Esophagus (tissue), 2 donors: ENCODE results near the gene WDR35. TPM values are rescaled to one million over a fixed set of nuclear protein-coding genes. Genes with fewer than 3 reads are reported as not detected.
A peak's percentile ranks its signal among the peaks of the same experiment; 100 is the strongest.
"Not testable (repeated sequence)": the region's sequence is repeated elsewhere in the genome, so short reads cannot be mapped to it uniquely, and the experiment has no call there.

ENCODE experiments used
- H3K27ac ChIP-seq, 2 donors: one replicate each; pipeline ENCODE4 v1.5.1; 2013; ENCODE audit warnings: low read depth in 2 of 2, mild to moderate bottlenecking in 2 of 2, inconsistent platforms in 1 of 2, low read length in 1 of 2, moderate library complexity in 1 of 2
- H3K27me3 ChIP-seq, 2 donors: one replicate each; pipeline ENCODE4 v1.6.1; 2013; ENCODE audit warnings: low read length in 2 of 2, control low read depth in 1 of 2, mild to moderate bottlenecking in 1 of 2; ENCODE audit not compliant: insufficient read depth in 2 of 2, control insufficient read depth in 1 of 2
- H3K36me3 ChIP-seq, 2 donors: one replicate each; pipeline ENCODE4 v1.6.1; 2013; ENCODE audit warnings: low read length in 1 of 2; ENCODE audit not compliant: control insufficient read depth in 2 of 2, insufficient read depth in 2 of 2
- H3K4me1 ChIP-seq, 2 donors: one replicate each; pipeline ENCODE4 v1.6.1; 2013; ENCODE audit warnings: low read length in 1 of 2; ENCODE audit not compliant: control insufficient read depth in 2 of 2, insufficient read depth in 2 of 2
- H3K4me3 ChIP-seq, 2 donors: one replicate each; pipeline ENCODE4 v1.5.1; 2013; ENCODE audit warnings: low read length in 2 of 2, mild to moderate bottlenecking in 2 of 2, low read depth in 1 of 2, moderate library complexity in 1 of 2
- H3K9me3 ChIP-seq, 2 donors: one replicate each; pipeline ENCODE4 v1.6.1; 2013; ENCODE audit warnings: mild to moderate bottlenecking in 2 of 2, low read depth in 1 of 2, low read length in 1 of 2, moderate library complexity in 1 of 2; ENCODE audit not compliant: control insufficient read depth in 2 of 2, insufficient read depth in 1 of 2
- whole genome bisulfite sequencing, 2 donors: extraction: QIAGEN DNeasy Blood & Tissue Kit; methylation state at CpG; one replicate each; pipeline ENCODE4 v1.1.7; 2013; 5-methylcytosine and 5-hydroxymethylcytosine counted together
- polyA plus RNA-seq, 2 donors: library from polyadenylated mRNA; stranded (reverse); fragments of 200-250 nt; gene quantifications; one replicate each; pipeline ENCODE4 v1.2.3, GENCODE V29; 2013
- donor health status: healthy with polysubstance abuse.
- donor health status: Bipolar disorder and iron deficiency.

Gene WDR35
- polyA plus RNA-seq, 2 donors = 0.83 to 1.3 TPM

DNA sequence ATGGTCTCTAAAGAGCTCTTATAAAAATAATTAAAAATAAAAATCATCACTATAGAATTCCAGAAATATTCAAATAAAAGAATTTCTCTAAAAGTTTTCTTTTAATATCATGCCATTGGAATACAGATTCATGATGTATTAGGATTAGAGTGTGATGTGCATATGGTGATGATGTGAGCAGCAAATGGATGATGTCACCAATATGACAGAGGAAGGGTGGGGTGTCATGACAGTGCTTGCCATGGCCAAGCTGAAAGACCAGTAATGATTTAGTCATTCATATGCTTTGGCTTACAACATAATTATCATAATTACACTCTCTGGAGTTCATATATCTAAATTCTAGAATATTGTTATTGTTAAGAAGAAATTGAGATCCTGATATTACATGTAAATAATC lies 60.7 kb downstream of the WDR35 start:
- H3K27me3 ChIP-seq = no peaks in the 10 kb centered on the region
- H3K36me3 ChIP-seq = peaks cover 3 to 4% of the 10 kb centered on the region in 2 donors
- no peak overlapping the region for H3K27ac ChIP-seq
- no peak overlapping the region for H3K4me3 ChIP-seq
- peaks cover 0 to 3% of the 10 kb centered on the region in 2 donors for H3K9me3 ChIP-seq
- H3K4me1 ChIP-seq = no peaks in the 10 kb centered on the region

DNA sequence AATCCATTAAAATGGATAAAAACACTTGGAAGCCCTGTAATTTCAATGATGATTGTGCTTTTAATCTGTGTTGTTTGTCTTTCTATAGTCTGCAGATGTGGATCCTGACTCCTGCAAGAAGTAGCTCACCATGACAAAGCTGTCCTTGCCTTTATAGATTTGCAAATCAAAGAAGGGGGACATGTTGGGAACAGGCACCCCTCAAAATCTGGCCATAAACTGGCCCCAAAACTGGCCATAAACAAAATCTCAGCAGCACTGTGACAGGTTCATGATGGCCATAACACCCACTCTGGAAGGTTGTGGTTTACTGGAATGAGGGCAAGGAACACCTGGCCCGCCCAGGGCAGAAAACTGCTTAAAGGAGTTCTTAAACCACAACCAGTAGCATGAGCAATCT lies 62.1 kb downstream of the WDR35 start:
- WGBS, 2 donors = 98 to 100% methylated on average over 1 of the region's 1 CpG
- not testable (repeated sequence) for H3K9me3 ChIP-seq, H3K4me3 ChIP-seq, H3K27ac ChIP-seq, H3K4me1 ChIP-seq, H3K36me3 ChIP-seq, H3K27me3 ChIP-seq

DNA sequence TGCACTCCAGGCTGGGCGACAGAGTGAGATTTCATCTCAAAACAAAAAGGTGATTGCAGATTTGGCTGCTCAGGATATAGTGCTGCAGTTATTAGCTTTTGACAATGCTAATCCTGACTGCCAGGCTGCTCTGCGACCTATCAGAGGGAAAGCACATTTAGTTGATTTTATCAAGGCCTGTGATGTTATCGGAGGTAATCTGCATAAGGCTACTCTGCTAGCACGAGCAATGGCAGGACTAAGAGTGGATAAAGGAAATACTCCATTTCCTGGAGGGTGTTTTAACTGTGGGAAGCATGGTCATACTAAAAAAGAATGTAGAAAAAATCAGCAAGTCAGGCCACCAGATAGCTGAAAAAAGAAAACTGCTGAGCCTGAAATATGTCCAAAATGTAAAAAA lies 65.4 kb downstream of the WDR35 start:
- H3K27me3 ChIP-seq, H3K36me3 ChIP-seq, H3K9me3 ChIP-seq, H3K4me3 ChIP-seq, H3K4me1 ChIP-seq, H3K27ac ChIP-seq: not testable (repeated sequence)
- 85 to 88% methylated on average over 4 of the region's 4 CpGs for WGBS, 2 donors

DNA sequence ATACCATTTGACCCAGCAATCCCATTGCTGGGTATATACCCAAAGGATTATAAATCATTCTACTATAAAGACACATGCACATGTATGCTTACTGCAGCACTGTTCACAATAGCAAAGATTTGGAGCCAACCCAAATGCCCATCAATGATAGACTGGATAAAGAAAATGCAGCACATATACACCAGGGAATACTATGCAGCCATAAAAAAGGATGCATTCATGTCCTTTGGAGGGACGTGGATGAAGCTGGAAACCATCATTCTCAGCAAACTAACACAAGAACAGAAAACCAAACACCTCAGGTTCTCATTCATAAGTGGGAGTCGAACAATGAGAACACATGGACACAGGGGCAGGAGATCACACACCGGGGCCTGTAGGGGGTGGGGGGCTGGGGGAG lies 67.7 kb downstream of the WDR35 start:
- WGBS, 2 donors = 66 to 96% methylated on average over 3 of the region's 3 CpGs
- H3K4me1 ChIP-seq, H3K36me3 ChIP-seq, H3K4me3 ChIP-seq, H3K9me3 ChIP-seq, H3K27me3 ChIP-seq, H3K27ac ChIP-seq: not testable (repeated sequence)

DNA sequence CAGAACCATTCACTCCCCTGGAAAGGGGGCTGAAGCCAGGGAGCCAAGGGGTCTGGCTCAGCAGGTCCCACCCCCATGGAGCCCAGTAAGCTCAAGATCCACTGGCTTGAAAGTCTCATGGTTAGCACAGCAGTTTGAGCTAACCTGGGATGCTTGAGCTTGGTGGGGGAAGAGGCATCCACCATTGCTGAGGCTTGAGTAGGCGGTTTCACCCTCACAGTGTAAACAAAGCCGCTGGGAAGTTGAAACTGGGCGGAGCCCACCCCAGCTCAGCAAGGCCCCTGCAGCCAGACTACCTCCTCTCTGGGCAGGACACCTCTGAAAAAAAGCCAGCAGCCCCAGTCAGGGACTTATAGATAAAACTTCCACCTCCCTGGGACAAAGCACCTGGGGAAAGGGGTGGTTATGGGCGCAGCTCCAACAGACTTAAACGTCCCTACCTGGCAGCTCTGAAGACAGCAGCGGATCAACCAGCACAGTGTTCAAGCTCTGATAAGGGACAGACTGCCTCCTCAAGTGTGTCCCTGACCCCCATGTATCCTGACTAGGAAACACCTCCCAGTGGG lies 73.4 kb downstream of the WDR35 start:
- Histone ChIP-seq H3K27ac (no peak overlapping the region), H3K9me3 (no peaks in the 10 kb centered on the region), H3K27me3 (no peaks in the 10 kb centered on the region), H3K36me3 (no peaks in the 10 kb centered on the region), H3K4me1 (no peaks in the 10 kb centered on the region), H3K4me3 (no peak overlapping the region)
- 86 to 88% methylated on average over 6 of the region's 6 CpGs for WGBS, 2 donors

DNA sequence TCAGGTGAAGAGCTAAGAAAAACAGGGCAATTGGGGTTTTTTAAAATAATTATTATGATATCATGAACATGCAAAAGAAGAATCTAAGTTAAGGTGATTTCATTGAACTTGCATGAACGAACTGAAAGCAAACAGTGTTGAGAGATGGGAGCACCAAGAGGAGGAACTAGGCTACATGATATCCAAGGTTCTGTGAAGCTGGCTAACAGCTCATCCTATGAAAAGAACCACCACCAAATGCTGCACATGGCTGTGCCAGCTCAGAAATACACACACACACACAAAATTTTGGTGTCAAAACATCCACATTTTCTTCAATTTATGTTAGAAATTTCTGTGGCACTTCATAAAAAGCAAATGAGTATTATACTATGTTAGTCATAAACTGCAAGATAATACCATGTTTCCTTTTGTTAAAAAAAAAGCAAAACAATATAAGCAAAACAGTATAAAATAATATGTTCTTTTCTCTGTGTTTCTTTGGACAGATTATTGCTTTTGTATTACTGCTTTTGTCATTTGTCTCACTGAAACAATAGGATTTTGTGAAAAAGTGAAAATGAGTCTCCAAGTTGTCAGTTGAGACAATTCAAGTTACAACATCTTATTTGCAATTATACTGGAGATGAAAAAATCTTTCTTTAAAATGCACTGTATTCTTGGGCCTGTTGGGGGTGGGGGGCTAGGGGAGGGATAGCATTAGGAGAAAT lies 75.5 kb downstream of the WDR35 start:
- H3K9me3 ChIP-seq = no peaks in the 10 kb centered on the region
- 75 to 89% methylated on average over 1 of the region's 1 CpG for WGBS, 2 donors
- H3K4me3 ChIP-seq = no peak overlapping the region
- H3K4me1 ChIP-seq = no peaks in the 10 kb centered on the region
- H3K27ac ChIP-seq = no peak overlapping the region
- H3K27me3 ChIP-seq = no peaks in the 10 kb centered on the region
- no peaks in the 10 kb centered on the region for H3K36me3 ChIP-seq

DNA sequence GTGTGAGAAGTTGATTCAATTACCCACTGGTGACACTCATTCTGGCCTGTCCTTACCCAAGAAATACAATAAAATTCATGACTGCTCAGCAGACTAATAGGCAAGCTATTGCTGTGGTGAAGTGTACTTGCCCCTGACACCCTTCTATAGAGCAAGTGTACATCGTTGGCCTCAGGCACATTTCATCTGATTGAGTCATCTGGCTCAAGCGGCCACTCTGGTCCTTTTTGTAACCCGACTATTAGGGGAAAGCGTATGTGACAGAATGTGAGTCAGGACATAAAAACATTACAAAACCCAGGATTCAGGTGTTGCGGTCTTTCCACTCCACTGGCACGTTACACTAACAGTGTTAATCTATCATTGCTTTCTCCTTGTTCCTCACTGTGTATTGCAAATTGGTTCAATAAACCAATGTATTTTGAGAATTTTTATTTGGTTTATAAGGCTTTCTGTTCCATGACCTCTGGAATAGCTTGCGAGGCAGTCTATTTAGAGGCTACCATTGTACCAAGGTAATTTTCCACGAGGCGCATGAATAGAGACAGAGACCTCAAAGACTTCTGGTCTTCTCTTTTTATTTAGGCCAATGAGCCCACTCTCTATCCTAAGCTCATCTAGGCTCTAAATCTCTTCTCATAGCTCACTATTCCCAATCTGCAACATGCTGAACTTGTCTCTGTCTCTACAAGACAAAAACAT lies 77.9 kb downstream of the WDR35 start:
- 86 to 89% methylated on average over 9 of the region's 9 CpGs for WGBS, 2 donors
- H3K4me1 ChIP-seq = no peaks in the 10 kb centered on the region
- H3K4me3 ChIP-seq = no peak overlapping the region
- no peaks in the 10 kb centered on the region for H3K36me3 ChIP-seq
- H3K9me3 ChIP-seq = no peaks in the 10 kb centered on the region
- no peak overlapping the region for H3K27ac ChIP-seq
- H3K27me3 ChIP-seq = no peaks in the 10 kb centered on the region

DNA sequence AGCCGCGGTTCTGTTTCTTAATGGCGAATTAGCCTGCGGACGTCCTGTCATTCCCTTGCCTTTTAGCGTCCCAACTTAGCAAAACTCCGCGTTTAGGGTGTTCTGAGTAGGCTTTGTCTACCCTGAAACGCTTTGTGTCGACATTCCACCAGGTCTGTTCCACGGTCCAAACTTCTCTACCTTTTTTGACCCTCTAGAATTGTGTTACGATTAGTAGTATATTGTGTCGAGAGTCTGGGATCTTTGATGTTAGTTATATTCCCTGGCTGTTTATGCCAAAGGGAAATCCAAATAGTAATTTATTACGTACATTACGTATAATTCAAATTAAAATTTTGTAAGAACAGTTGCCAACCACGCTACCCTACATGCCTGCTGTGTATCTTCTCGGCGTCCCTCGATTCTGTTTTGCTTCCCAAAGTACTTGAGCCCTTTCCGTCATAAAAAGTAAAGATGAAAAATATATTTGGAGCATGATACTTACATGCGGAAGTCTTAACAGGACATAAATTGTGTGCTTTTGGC lies 87.6 kb downstream of the WDR35 start:
- peak overlapping the region; percentile 78 to 85 for H3K4me3 ChIP-seq
- H3K9me3 ChIP-seq = no peaks in the 10 kb centered on the region
- peak overlapping the region; percentile 95 to 99 for H3K27ac ChIP-seq
- peaks cover 2 to 3% of the 10 kb centered on the region in 2 donors for H3K4me1 ChIP-seq
- H3K27me3 ChIP-seq = no peaks in the 10 kb centered on the region
- H3K36me3 ChIP-seq = no peaks in the 10 kb centered on the region
- 1 to 2% methylated on average over 21 of the region's 21 CpGs for WGBS, 2 donors

DNA sequence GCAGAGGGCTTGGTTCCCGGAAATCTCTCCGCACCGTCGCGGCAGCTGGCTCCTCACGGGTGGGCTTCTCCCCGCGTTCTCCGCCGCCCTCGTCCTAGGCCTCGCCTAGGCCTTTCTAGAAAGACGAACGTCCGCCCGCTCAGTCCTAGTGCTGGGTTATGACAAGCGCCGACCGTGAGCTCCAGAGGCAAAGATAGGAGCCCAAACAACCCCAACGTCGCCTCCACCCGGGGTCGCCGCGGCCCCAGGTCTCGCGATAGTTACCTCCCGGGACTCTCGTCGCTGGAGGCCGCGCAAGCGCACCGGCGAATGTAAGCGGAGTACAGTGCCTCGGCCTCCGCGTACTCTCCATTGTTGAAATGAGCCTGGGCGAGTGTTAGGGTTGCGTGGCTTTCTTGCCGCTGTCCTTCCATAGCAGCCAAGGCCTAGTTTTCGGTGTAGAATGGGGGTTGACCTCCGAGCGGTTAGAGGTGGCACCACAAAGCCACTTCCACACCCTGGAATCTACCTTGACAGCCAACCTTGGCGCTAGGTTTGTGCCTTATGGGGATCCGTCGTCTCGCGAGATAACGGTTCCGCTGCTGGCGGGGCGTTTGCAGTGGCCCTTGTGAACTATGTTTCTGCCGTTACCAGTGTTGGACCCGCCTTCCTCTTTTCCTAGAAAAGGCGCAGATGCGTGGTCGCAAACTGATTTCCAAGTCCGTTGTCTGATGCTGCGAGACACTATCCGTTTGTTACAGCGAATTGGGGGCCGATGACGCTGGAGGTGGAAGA lies 88.3 kb downstream of the WDR35 start, which contains the start of gene TTC32:
Gene TTC32, minus strand, starts transcription at position 542 of the 774 bp plus-strand sequence. Its CDS starts 129 bp downstream, at position 413.
- 0% methylated on average over 65 of the region's 65 CpGs for WGBS, 2 donors

More for the DNA sequence above, 88.3 kb downstream of the WDR35 start, which contains the start of gene TTC32:
- Histone ChIP-seq H3K4me1 (peaks cover 2 to 3% of the 10 kb centered on the region in 2 donors), H3K27ac (peak within 1 kb of the TSS; percentile 95 to 99), H3K36me3 (no peaks in the 10 kb centered on the region), H3K4me3 (peak within 1 kb of the TSS; percentile 78 to 85), H3K27me3 (no peaks in the 10 kb centered on the region), H3K9me3 (no peaks in the 10 kb centered on the region)
